Liver (tissue), 9 donors: ENCODE results near the gene CFDP1. TPM values are rescaled to one million over a fixed set of nuclear protein-coding genes. Genes with fewer than 3 reads are reported as not detected.
A peak's percentile ranks its signal among the peaks of the same experiment; 100 is the strongest.

ENCODE experiments used
- DNase-seq: peaks from one replicate; pipeline ENCODE4 v3.0.0-alpha.2; 2017; ENCODE audit warnings: low spot score
- H3K27ac ChIP-seq, 2 donors: one replicate each; pipeline ENCODE4 v1.7.0; 2013; ENCODE audit warnings: inconsistent platforms in 2 of 2, low read length in 2 of 2, control low read depth in 1 of 2, low read depth in 1 of 2, mild to moderate bottlenecking in 1 of 2
- H3K27me3 ChIP-seq, 4 donors: one replicate each; pipeline versions ENCODE4 v1.6.1 to v1.7.0; 2013; ENCODE audit warnings: low read length in 3 of 4, inconsistent platforms in 1 of 4, mild to moderate bottlenecking in 1 of 4, moderate library complexity in 1 of 4; ENCODE audit not compliant: control insufficient read depth in 4 of 4, insufficient read depth in 4 of 4
- H3K36me3 ChIP-seq, 4 donors: one replicate each; pipeline versions ENCODE4 v1.6.1 to v1.7.0; 2013; ENCODE audit warnings: low read length in 3 of 4, mild to moderate bottlenecking in 3 of 4, low read depth in 1 of 4, moderate library complexity in 1 of 4; ENCODE audit not compliant: control insufficient read depth in 4 of 4, insufficient read depth in 3 of 4
- H3K4me1 ChIP-seq, 4 donors: one replicate each; pipeline versions ENCODE4 v1.6.1 to v1.7.0; 2013; ENCODE audit warnings: low read length in 3 of 4, mild to moderate bottlenecking in 3 of 4, moderate library complexity in 1 of 4; ENCODE audit not compliant: control insufficient read depth in 4 of 4, insufficient read depth in 4 of 4
- H3K4me3 ChIP-seq, 3 donors: one replicate each; pipeline versions ENCODE4 v1.6.1 to v1.7.0; 2013; ENCODE audit warnings: low read length in 3 of 3, control low read depth in 1 of 3, low read depth in 1 of 3, mild to moderate bottlenecking in 1 of 3
- H3K9ac ChIP-seq, 2 donors: one replicate each; pipeline ENCODE4 v1.7.0; 2013; ENCODE audit warnings: low read length in 2 of 2, mild to moderate bottlenecking in 2 of 2, moderate library complexity in 2 of 2, control low read depth in 1 of 2, low read depth in 1 of 2
- H3K9me3 ChIP-seq, 4 donors: one replicate each; pipeline versions ENCODE4 v1.6.1 to v1.7.0; 2013; ENCODE audit warnings: low read length in 3 of 4; ENCODE audit not compliant: control insufficient read depth in 4 of 4
- EGR1 ChIP-seq, 2 donors: IDR thresholded peaks; 2 replicates each; pipeline ENCODE4 v1.6.1; 2016 to 2018; ENCODE audit warnings: antibody characterized with exemption in 2 of 2, low read depth in 2 of 2
- FOXA2 ChIP-seq: IDR thresholded peaks from 2 replicates; pipeline ENCODE4 v1.6.1; 2016; ENCODE audit warnings: antibody characterized with exemption
- GABPA ChIP-seq, 2 donors: IDR thresholded peaks in 1 of 2; conservative IDR thresholded peaks in 1 of 2; 2 replicates each; pipeline ENCODE4 v1.6.1; 2016; ENCODE audit warnings: antibody characterized with exemption in 2 of 2, mild to moderate bottlenecking in 1 of 2, moderate library complexity in 1 of 2
- HNF4A ChIP-seq, 2 donors: conservative IDR thresholded peaks; 2 replicates each; pipeline ENCODE4 v1.6.1; 2016; ENCODE audit warnings: antibody characterized with exemption in 2 of 2, mild to moderate bottlenecking in 2 of 2
- JUND ChIP-seq, 2 donors: IDR thresholded peaks; 2 replicates each; pipeline ENCODE4 v1.6.1; 2016; ENCODE audit warnings: antibody characterized with exemption in 2 of 2
- MAX ChIP-seq: IDR thresholded peaks from 2 replicates; pipeline ENCODE4 v1.6.1; 2016; ENCODE audit warnings: antibody characterized with exemption
- NR2F2 ChIP-seq: IDR thresholded peaks from 2 replicates; pipeline ENCODE4 v1.6.1; 2016; ENCODE audit warnings: antibody characterized with exemption
- RAD21 ChIP-seq, 2 donors: IDR thresholded peaks; 2 replicates each; pipeline ENCODE4 v1.6.1; 2016; ENCODE audit warnings: antibody characterized with exemption in 2 of 2, mild to moderate bottlenecking in 2 of 2
- RXRA ChIP-seq, 2 donors: IDR thresholded peaks; 2 replicates each; pipeline ENCODE4 v1.6.1; 2017 to 2018; ENCODE audit warnings: antibody characterized with exemption in 2 of 2, mild to moderate bottlenecking in 1 of 2
- SP1 ChIP-seq: IDR thresholded peaks from 2 replicates; pipeline ENCODE4 v1.6.1; 2018; ENCODE audit warnings: antibody characterized with exemption, mild to moderate bottlenecking
- TAF1 ChIP-seq: conservative IDR thresholded peaks from 2 replicates; pipeline ENCODE4 v1.6.1; 2016; ENCODE audit warnings: antibody characterized with exemption, mild to moderate bottlenecking
- YY1 ChIP-seq: IDR thresholded peaks from 2 replicates; pipeline ENCODE4 v1.6.1; 2016; ENCODE audit warnings: antibody characterized with exemption, mild to moderate bottlenecking
- WGBS: extraction: QIAGEN DNeasy Blood & Tissue Kit; methylation state at CpG from one replicate; pipeline ENCODE4 v1.1.7; 2013; 5-methylcytosine and 5-hydroxymethylcytosine counted together
- polyA plus RNA-seq, 2 donors: library from polyadenylated mRNA; stranded (reverse) in 1 of 2; unstranded in 1 of 2; fragments of 200-250 nt in 1 of 2; fragments of >200 nt in 1 of 2; fragmentation: Nextera tagmentation in 1 of 2; extraction: Ambion mirVana in 1 of 2; gene quantifications; one replicate each; pipeline versions ENCODE4 v1.2.1 to v1.2.3, GENCODE V29; 2013 to 2015
- total RNA-seq, 2 donors: library from RNA; depleted of rRNA; stranded (reverse); fragments of >200 nt; gene quantifications; one replicate each; pipeline ENCODE4 v1.2.3, GENCODE V29; 2014
- TF ChIP-seq, protein P1 (sequence below): fragments of 150-350 bp; IDR thresholded peaks from 2 replicates; pipeline ENCODE4 v1.5.1; 2017; ENCODE audit warnings: improper control_type of control experiment, low read depth, low read length; ENCODE audit not compliant: missing input control
- TF ChIP-seq, protein P2 (sequence below): IDR thresholded peaks from 2 replicates; pipeline ENCODE4 v1.6.1; 2016; ENCODE audit warnings: antibody characterized with exemption
- TF ChIP-seq, protein P3 (sequence below): IDR thresholded peaks from 2 replicates; pipeline ENCODE4 v1.6.1; 2016; ENCODE audit warnings: antibody characterized with exemption
- donor health status: healthy.
- donor health status: healthy.
- donor health status: healthy.
- donor health status: healthy.
- donor health status: healthy.

The CFDP1 gene
- total and polyA plus RNA-seq, 4 donors = 20.5 to 49.2 (median 33.9) TPM

DNA sequence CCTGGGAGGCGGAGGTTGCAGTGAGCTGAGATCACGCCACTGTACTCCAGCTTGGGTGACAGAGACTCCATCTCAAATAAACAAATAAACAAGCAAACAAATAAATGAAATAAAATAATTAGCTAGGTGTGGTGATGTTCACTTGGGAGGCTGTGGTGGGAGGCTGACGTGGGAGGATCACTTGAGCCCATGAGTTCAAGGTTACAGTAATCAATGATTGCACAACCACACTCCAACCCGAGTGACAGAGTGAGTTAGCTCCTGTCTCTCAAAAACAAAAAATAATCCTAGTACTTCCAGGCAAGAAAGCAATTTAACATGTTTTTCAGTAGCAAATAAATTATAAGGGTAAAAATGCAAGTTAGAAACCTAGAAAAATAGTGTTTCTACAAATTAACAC lies 26.4 kb downstream of the CFDP1 start:
- Histone ChIP-seq H3K27ac (no peak overlapping the region), H3K4me3 (no peak overlapping the region), H3K9me3 (no peaks in the 10 kb centered on the region), H3K27me3 (no peaks in the 10 kb centered on the region), H3K4me1 (no peaks in the 10 kb centered on the region), H3K36me3 (peaks cover 2 to 10% (median 6%) of the 10 kb centered on the region in 4 donors), H3K9ac (no peak overlapping the region)
- no peak for TF ChIP-seq TAF1
- TF ChIP-seq HNF4A (conservative IDR thresholded peaks at IDR 0.05) = peak in 1 of 2 donors; percentile 35
- TF ChIP-seq RXRA (IDR thresholded peaks at IDR 0.05) = peak in 1 of 2 donors; percentile 13
- DNase-seq = no peak
- 62% methylated on average over 4 of the region's 4 CpGs for WGBS

DNA sequence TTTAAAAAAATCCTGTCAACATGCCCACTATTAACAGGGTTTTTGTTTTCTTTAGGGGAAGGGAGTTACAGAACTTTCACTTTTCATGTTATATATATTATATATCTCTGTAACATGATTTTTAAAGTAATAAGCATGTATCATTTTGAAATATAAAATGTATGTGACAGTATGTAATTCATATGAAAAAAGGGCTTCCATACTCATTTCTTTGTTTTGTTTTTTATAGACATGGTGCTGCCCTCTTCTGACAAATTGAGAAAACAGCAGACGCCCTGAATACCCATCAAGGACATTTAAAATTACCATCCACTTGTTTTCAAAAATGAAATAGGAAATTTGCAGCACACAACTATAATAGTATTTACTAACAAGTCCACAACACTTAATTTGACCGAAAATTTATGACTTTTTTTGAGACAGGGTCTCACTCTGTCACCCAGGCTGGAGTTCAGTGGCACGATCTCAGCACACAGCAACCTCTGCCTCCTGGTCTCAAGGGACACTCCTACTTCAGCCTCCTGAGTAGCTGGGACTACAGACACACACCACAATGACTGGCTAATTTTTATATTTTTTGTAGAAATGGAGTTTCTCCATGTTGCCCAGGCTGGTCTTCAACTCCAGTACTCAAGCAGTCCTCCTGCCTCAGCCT lies 30.4 kb downstream of the CFDP1 start:
- H3K27ac ChIP-seq = no peak overlapping the region
- H3K36me3 ChIP-seq = peaks cover 0 to 6% (median 1%) of the 10 kb centered on the region in 4 donors
- H3K9ac ChIP-seq = no peak overlapping the region
- TF ChIP-seq, protein P1, sequence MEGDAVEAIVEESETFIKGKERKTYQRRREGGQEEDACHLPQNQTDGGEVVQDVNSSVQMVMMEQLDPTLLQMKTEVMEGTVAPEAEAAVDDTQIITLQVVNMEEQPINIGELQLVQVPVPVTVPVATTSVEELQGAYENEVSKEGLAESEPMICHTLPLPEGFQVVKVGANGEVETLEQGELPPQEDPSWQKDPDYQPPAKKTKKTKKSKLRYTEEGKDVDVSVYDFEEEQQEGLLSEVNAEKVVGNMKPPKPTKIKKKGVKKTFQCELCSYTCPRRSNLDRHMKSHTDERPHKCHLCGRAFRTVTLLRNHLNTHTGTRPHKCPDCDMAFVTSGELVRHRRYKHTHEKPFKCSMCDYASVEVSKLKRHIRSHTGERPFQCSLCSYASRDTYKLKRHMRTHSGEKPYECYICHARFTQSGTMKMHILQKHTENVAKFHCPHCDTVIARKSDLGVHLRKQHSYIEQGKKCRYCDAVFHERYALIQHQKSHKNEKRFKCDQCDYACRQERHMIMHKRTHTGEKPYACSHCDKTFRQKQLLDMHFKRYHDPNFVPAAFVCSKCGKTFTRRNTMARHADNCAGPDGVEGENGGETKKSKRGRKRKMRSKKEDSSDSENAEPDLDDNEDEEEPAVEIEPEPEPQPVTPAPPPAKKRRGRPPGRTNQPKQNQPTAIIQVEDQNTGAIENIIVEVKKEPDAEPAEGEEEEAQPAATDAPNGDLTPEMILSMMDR = peak; percentile 74
- TF ChIP-seq YY1 (no peak), NR2F2 (no peak), FOXA2 (no peak), SP1 (no peak), GABPA (IDR thresholded peaks at IDR 0.05 in 1 of 2, conservative IDR thresholded peaks at IDR 0.05 in 1 of 2) (no peak), RAD21 (IDR thresholded peaks at IDR 0.05) (peak; percentile 76 to 79), MAX (no peak)
- TF ChIP-seq, protein P2, sequence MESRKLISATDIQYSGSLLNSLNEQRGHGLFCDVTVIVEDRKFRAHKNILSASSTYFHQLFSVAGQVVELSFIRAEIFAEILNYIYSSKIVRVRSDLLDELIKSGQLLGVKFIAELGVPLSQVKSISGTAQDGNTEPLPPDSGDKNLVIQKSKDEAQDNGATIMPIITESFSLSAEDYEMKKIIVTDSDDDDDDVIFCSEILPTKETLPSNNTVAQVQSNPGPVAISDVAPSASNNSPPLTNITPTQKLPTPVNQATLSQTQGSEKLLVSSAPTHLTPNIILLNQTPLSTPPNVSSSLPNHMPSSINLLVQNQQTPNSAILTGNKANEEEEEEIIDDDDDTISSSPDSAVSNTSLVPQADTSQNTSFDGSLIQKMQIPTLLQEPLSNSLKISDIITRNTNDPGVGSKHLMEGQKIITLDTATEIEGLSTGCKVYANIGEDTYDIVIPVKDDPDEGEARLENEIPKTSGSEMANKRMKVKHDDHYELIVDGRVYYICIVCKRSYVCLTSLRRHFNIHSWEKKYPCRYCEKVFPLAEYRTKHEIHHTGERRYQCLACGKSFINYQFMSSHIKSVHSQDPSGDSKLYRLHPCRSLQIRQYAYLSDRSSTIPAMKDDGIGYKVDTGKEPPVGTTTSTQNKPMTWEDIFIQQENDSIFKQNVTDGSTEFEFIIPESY = no peak
- H3K4me1 ChIP-seq = peaks cover 0 to 6% (median 0%) of the 10 kb centered on the region in 4 donors
- 37% methylated on average over 3 of the region's 3 CpGs for WGBS
- no peak for DNase-seq
- no peak overlapping the region for H3K4me3 ChIP-seq
- H3K27me3 ChIP-seq = no peaks in the 10 kb centered on the region
- H3K9me3 ChIP-seq = no peaks in the 10 kb centered on the region

GRCh38 chr16:75402159-75402820 lies 31.0 kb downstream of the CFDP1 start:
- Histone ChIP-seq H3K9me3 (no peaks in the 10 kb centered on the region), H3K9ac (no peak overlapping the region), H3K27me3 (no peaks in the 10 kb centered on the region), H3K4me1 (peaks cover 0 to 8% (median 0%) of the 10 kb centered on the region in 4 donors), H3K36me3 (peaks cover 0 to 6% (median 1%) of the 10 kb centered on the region in 4 donors), H3K4me3 (no peak overlapping the region), H3K27ac (no peak overlapping the region)
- 65% methylated on average over 2 of the region's 2 CpGs for WGBS
- TF ChIP-seq JUND (IDR thresholded peaks at IDR 0.05) (peak; percentile 92 to 94), EGR1 (IDR thresholded peaks at IDR 0.05; ENCODE audit: low read depth in 2 of 2) (peak in 1 of 2 donors; percentile 53), FOXA2 (no peak)
- TF ChIP-seq, protein P3, sequence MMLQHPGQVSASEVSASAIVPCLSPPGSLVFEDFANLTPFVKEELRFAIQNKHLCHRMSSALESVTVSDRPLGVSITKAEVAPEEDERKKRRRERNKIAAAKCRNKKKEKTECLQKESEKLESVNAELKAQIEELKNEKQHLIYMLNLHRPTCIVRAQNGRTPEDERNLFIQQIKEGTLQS = no peak
- no peak for DNase-seq
